ENCODE results near the gene MED28. TPM values are rescaled to one million over a fixed set of nuclear protein-coding genes. Genes with fewer than 3 reads are reported as not detected.

MED28 gene
- total RNA-seq, 1 experiment from 2014 or later: 25.0 TPM

GRCh38 chr4:17589355-17589754 is 25.1 kb upstream of the MED28 start:
- H3K36me3 ChIP-seq (replicated peaks; ENCODE audit: control insufficient read depth, insufficient read depth, low read length): peaks cover 6% of the 10 kb centered on the region
- no peaks in the 10 kb centered on the region for H3K27me3 ChIP-seq (ENCODE audit: control insufficient read depth, insufficient read depth, low read length)
- DNase-seq: no peak
- no peak overlapping the region for H3K4me3 ChIP-seq (ENCODE audit: insufficient read depth, low read depth, low read length)

GRCh38 chr4:17595471-17596005 is 18.9 kb upstream of the MED28 start:
- peaks cover 7% of the 10 kb centered on the region for H3K36me3 ChIP-seq (replicated peaks; ENCODE audit: control insufficient read depth, insufficient read depth, low read length)
- H3K27me3 ChIP-seq (ENCODE audit: control insufficient read depth, insufficient read depth, low read length): no peaks in the 10 kb centered on the region
- no peak for DNase-seq
- H3K4me3 ChIP-seq (ENCODE audit: insufficient read depth, low read depth, low read length): no peak overlapping the region

DNA sequence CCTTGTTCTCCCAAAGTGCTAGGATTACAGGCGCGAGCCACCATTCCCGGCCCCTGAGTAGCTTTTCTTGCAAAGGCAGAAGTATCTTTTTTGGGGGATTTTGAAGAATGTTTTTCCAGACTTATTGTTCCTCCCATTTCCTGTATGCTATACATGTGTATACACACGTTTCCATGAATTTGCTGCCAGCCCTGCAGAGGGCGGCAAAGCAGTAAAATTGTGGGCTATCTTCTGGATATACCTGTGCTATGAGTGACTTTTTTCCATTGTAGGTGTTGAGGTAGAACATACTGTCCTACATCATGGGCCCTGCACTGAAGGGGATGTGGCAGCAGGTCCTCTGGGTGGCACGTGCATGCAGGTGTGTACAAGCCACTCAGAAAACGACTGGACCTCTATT is 16.9 kb upstream of the MED28 start:
- no peaks in the 10 kb centered on the region for H3K27me3 ChIP-seq (ENCODE audit: control insufficient read depth, insufficient read depth, low read length)
- DNase-seq: no peak
- peaks cover 6% of the 10 kb centered on the region for H3K36me3 ChIP-seq (replicated peaks; ENCODE audit: control insufficient read depth, insufficient read depth, low read length)
- no peak overlapping the region for H3K4me3 ChIP-seq (ENCODE audit: insufficient read depth, low read depth, low read length)

DNA sequence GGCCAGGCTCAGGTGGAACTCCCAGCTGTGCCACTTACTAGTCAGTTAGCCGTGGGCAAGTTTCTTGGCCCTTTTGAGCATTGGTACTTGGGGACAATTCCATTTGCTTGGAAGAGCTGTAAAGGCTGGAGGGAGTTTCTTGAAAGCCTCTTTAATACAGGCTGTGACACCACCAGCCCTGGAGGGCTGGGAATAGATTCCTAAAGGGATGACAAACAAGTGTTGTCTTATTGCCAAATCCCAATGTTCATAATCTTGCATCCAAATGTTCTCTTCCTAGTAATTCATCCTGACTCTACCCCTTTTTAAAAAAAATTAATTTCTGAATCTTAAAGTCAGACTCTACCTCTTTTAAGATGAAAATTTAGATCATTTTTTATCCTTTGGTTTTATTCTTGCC is 14.6 kb upstream of the MED28 start:
- H3K27me3 ChIP-seq (ENCODE audit: control insufficient read depth, insufficient read depth, low read length): no peaks in the 10 kb centered on the region
- peaks cover 5% of the 10 kb centered on the region for H3K36me3 ChIP-seq (replicated peaks; ENCODE audit: control insufficient read depth, insufficient read depth, low read length)
- no peak overlapping the region for H3K4me3 ChIP-seq (ENCODE audit: insufficient read depth, low read depth, low read length)
- DNase-seq: no peak

DNA sequence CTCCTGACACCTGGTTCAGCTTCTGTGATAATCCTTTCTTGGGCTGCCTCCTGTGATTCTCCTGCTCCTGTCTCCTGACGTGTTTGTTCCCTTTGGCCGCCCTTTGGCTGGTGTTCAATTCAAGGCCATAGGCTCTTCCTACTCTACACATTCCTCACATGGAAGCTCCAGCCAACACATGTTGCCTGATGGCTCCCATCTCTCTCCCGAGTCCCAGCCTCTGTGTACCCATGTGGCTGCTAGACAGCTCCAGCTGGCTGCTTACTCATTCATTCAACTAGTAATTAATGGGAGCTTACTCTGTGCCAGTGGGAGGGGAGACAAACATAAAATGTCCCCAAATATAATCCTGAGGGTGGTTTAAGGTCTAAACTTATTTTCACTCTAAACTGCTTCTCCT is 9.2 kb upstream of the MED28 start:
- no peak overlapping the region for H3K4me3 ChIP-seq (ENCODE audit: insufficient read depth, low read depth, low read length)
- no peak for DNase-seq
- peaks cover 8% of the 10 kb centered on the region for H3K36me3 ChIP-seq (replicated peaks; ENCODE audit: control insufficient read depth, insufficient read depth, low read length)
- no peaks in the 10 kb centered on the region for H3K27me3 ChIP-seq (ENCODE audit: control insufficient read depth, insufficient read depth, low read length)

DNA sequence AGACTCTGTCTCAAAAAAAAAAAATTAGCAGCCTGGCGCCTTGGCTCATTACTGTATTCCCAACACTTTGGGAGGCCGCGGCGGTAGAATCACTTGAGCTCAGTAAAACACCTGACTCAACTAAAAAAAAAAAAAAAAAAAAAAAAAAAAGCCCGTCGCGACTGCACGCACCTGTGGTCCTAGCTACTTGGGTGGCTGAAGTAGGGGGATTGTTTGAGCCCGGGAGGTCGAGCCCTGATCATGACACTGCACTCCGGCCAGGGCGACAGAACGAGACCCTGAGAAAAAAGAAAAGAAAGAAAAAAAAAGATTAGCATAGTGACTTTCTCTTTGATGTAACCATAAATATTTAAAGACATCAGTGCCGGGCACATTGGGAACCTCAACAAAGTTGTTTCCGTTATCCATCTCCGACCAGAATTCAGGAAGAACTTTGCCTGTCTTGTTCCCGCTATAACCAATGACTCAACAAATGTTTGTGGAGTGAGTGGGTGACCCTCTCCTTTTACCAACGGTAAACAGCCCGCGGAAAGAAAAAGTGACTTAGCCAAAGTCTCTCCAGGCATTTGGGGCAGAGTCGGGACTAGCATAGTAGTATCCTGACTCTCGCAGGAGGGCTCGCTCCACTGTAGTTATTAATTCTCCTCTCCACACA is 553 bp upstream of the MED28 start:
- Histone ChIP-seq H3K36me3 (replicated peaks; ENCODE audit: control insufficient read depth, insufficient read depth, low read length) (peaks cover 9% of the 10 kb centered on the region), H3K4me3 (ENCODE audit: insufficient read depth, low read depth, low read length) (peak overlapping the region; percentile 73), H3K27me3 (ENCODE audit: control insufficient read depth, insufficient read depth, low read length) (no peaks in the 10 kb centered on the region)
- no peak for DNase-seq

- Histone ChIP-seq H3K36me3 (replicated peaks; ENCODE audit: control insufficient read depth, insufficient read depth, low read length) (peaks cover 21% of the 10 kb centered on the region), H3K4me3 (ENCODE audit: insufficient read depth, low read depth, low read length) (no peak overlapping the region), H3K27me3 (ENCODE audit: control insufficient read depth, insufficient read depth, low read length) (no peaks in the 10 kb centered on the region)
- DNase-seq: no peak
These were observed 1.8 kb downstream of the MED28 start for GRCh38 chr4:17616283-17616682.

GRCh38 chr4:17618926-17619325 is 4.5 kb downstream of the MED28 start:
- H3K36me3 ChIP-seq (replicated peaks; ENCODE audit: control insufficient read depth, insufficient read depth, low read length): peaks cover 37% of the 10 kb centered on the region
- H3K4me3 ChIP-seq (ENCODE audit: insufficient read depth, low read depth, low read length): no peak overlapping the region
- no peak for DNase-seq
- no peaks in the 10 kb centered on the region for H3K27me3 ChIP-seq (ENCODE audit: control insufficient read depth, insufficient read depth, low read length)

DNA sequence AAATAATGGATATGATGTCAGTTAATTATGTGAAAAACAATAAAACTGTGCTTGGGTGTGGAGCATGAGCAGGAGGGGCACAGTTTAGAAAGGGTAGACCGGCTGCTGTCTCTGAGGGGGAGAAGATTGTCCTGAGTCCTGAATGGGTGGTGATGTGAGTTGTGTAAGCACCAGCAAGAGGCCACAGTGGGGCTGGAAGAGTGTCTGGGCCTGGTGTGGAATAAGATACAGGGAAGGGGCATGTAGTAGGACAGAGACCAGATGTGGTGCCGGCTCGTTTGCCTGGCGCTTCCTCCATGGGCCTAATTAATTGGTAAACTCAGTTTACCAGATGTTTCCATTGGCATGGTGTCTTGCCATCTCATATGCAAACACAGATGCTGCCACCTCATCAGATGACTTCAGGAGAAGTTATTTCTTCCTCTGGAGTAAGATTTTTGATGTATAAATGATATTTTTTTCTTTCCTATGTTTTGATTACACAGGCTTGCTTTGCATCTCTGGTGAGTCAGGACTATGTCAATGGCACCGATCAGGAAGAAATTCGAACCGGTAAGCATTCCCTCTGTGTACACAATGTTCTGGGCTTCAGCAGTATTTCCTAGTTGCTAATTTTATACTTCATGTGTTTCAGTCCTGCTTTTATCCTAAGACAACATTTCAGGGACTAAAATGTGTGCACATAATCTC is 5.1 kb downstream of the MED28 start:
- Histone ChIP-seq H3K27me3 (ENCODE audit: control insufficient read depth, insufficient read depth, low read length) (no peaks in the 10 kb centered on the region), H3K4me3 (ENCODE audit: insufficient read depth, low read depth, low read length) (no peak overlapping the region), H3K36me3 (replicated peaks; ENCODE audit: control insufficient read depth, insufficient read depth, low read length) (peaks cover 39% of the 10 kb centered on the region)
- no peak for DNase-seq

DNA sequence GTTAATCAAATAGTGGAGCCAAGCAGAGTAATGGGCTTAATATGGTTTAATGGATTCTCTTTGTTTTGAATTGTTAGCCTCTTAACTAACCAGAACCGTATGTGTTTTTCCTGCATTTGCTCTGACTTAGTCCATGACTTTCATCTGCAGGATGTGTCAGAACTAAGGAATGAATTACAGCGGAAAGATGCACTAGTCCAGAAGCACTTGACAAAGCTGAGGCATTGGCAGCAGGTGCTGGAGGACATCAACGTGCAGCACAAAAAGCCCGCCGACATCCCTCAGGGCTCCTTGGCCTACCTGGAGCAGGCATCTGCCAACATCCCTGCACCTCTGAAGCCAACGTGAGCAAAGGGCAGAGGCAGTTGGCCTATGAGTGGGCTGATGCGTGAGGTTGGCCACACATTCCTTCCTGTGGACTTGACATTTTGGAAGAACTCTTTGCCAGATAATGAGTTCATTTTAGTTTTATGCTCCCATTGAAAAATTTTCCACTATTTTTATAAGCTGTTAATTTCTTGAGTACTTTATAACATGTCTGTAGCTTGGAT is 9.1 kb downstream of the MED28 start:
- H3K27me3 ChIP-seq (ENCODE audit: control insufficient read depth, insufficient read depth, low read length): no peaks in the 10 kb centered on the region
- H3K36me3 ChIP-seq (replicated peaks; ENCODE audit: control insufficient read depth, insufficient read depth, low read length): peaks cover 60% of the 10 kb centered on the region
- H3K4me3 ChIP-seq (ENCODE audit: insufficient read depth, low read depth, low read length): no peak overlapping the region
- no peak for DNase-seq

DNA sequence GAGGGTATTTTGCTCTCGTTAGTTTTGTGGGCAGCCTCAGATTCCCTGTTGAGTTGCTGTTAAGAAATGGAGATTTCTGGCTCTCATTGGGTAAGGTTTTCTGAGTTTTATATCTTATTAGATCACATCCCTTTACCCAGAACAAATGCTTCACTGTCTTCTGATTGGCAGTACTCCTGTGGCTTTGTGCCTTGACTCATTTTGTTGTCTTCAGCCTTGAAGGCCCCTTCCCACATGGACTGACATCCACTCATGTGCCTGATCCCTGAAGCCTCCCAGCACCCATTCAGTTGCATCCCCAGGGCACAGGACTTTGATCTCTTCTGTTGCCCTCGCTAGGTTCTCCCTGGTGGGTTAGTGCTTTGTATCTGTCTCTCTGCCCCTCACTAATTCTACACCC is 10.4 kb downstream of the MED28 start:
- Histone ChIP-seq H3K36me3 (replicated peaks; ENCODE audit: control insufficient read depth, insufficient read depth, low read length) (peaks cover 58% of the 10 kb centered on the region), H3K27me3 (ENCODE audit: control insufficient read depth, insufficient read depth, low read length) (no peaks in the 10 kb centered on the region), H3K4me3 (ENCODE audit: insufficient read depth, low read depth, low read length) (no peak overlapping the region)

GRCh38 chr4:17630228-17630627 is 15.8 kb downstream of the MED28 start:
- DNase-seq: no peak
- Histone ChIP-seq H3K27me3 (ENCODE audit: control insufficient read depth, insufficient read depth, low read length) (no peaks in the 10 kb centered on the region), H3K4me3 (ENCODE audit: insufficient read depth, low read depth, low read length) (no peak overlapping the region), H3K36me3 (replicated peaks; ENCODE audit: control insufficient read depth, insufficient read depth, low read length) (peaks cover 31% of the 10 kb centered on the region)

More for the DNA sequence above, 10.4 kb downstream of the MED28 start:
- no peak for DNase-seq

DNA sequence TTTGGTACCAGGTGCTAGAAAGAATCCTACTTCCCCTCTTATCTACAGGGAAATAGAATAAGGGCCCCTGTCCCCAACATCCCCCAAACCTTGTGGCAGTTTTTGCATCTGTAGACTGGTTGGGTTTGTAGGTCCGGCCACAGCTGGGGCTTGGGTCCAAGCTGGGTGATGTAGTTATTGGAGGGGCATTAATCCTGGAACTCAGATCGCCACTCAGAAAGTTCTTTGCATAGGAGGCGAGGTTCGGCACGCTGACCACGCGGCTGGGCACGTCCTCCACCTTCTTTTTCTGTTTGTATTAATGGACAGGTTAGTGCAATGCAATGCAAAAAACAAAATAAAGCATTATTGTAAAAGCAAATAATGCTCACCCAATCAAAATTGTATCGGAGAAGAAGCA is 19.2 kb downstream of the MED28 start:
- no peaks in the 10 kb centered on the region for H3K27me3 ChIP-seq (ENCODE audit: control insufficient read depth, insufficient read depth, low read length)
- no peak overlapping the region for H3K4me3 ChIP-seq (ENCODE audit: insufficient read depth, low read depth, low read length)
- DNase-seq: no peak
- peaks cover 8% of the 10 kb centered on the region for H3K36me3 ChIP-seq (replicated peaks; ENCODE audit: control insufficient read depth, insufficient read depth, low read length)

- Histone ChIP-seq H3K36me3 (replicated peaks; ENCODE audit: control insufficient read depth, insufficient read depth, low read length) (peaks cover 5% of the 10 kb centered on the region), H3K4me3 (ENCODE audit: insufficient read depth, low read depth, low read length) (no peak overlapping the region), H3K27me3 (ENCODE audit: control insufficient read depth, insufficient read depth, low read length) (no peaks in the 10 kb centered on the region)
- DNase-seq: no peak
These were observed 20.6 kb downstream of the MED28 start for GRCh38 chr4:17635056-17635455.

GRCh38 chr4:17636341-17636695 is 21.9 kb downstream of the MED28 start:
- no peak for DNase-seq
- no peaks in the 10 kb centered on the region for H3K27me3 ChIP-seq (ENCODE audit: control insufficient read depth, insufficient read depth, low read length)
- peaks cover 3% of the 10 kb centered on the region for H3K36me3 ChIP-seq (replicated peaks; ENCODE audit: control insufficient read depth, insufficient read depth, low read length)
- no peak overlapping the region for H3K4me3 ChIP-seq (ENCODE audit: insufficient read depth, low read depth, low read length)

Measured in H7 (cell line).